ENCODE measurements around the gene IGSF3. TPM values are rescaled to one million over a fixed set of nuclear protein-coding genes. Genes with fewer than 3 reads are reported as not detected.

The IGSF3 gene
- total RNA-seq, 1 donor from 2014 or later = 29.4 TPM

GRCh38 chr1:116678732-116679090 is 11.2 kb upstream of the IGSF3 start:
- TF ChIP-seq, protein P1, sequence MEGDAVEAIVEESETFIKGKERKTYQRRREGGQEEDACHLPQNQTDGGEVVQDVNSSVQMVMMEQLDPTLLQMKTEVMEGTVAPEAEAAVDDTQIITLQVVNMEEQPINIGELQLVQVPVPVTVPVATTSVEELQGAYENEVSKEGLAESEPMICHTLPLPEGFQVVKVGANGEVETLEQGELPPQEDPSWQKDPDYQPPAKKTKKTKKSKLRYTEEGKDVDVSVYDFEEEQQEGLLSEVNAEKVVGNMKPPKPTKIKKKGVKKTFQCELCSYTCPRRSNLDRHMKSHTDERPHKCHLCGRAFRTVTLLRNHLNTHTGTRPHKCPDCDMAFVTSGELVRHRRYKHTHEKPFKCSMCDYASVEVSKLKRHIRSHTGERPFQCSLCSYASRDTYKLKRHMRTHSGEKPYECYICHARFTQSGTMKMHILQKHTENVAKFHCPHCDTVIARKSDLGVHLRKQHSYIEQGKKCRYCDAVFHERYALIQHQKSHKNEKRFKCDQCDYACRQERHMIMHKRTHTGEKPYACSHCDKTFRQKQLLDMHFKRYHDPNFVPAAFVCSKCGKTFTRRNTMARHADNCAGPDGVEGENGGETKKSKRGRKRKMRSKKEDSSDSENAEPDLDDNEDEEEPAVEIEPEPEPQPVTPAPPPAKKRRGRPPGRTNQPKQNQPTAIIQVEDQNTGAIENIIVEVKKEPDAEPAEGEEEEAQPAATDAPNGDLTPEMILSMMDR (IDR thresholded peaks at IDR 0.05; ENCODE audit: unreplicated experiment) = no peak
- no peak overlapping the region for H3K27ac Mint-ChIP-seq (ENCODE audit: unreplicated experiment)
- DNase-seq (ENCODE audit: low spot score) = no peak
- H3K4me1 Mint-ChIP-seq (ENCODE audit: unreplicated experiment) = no peaks in the 10 kb centered on the region
- no peak overlapping the region for H3K4me3 Mint-ChIP-seq (ENCODE audit: unreplicated experiment)
- no peaks in the 10 kb centered on the region for H3K36me3 Mint-ChIP-seq (ENCODE audit: low read depth, unreplicated experiment)
- no peaks in the 10 kb centered on the region for H3K27me3 Mint-ChIP-seq (ENCODE audit: unreplicated experiment)
- no peaks in the 10 kb centered on the region for H3K9me3 Mint-ChIP-seq (ENCODE audit: unreplicated experiment)

DNA sequence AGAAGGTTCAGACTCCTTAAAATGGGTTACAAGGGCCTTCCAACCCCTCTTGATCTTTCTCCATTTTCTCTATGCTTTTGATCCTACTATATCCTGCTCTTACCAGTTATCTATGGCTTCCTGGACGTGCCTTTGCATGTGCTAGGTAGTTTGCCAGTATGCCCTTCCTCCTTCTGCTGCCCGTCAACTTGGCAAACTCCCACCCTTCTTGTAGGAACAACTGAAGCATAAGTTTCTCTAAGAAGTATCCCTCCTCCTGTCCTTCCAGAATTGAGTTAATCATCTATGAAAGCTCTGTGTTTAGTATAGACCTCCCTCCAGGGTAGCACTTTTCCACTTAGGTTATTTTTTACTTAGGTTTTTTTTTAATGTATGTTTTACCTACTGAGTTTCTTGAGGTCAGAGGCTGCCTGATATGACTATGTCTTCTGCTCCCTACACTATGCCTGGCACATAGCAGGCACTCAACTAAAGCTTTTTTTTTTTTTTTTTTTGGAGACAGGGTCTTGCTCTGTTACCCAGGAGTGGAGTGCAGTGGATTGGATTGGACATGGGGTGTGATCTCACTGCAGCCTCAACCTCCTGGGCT is 10.0 kb upstream of the IGSF3 start:
- H3K9me3 Mint-ChIP-seq (ENCODE audit: unreplicated experiment) = no peaks in the 10 kb centered on the region
- no peaks in the 10 kb centered on the region for H3K4me1 Mint-ChIP-seq (ENCODE audit: unreplicated experiment)
- TF ChIP-seq, protein P1 (IDR thresholded peaks at IDR 0.05; ENCODE audit: unreplicated experiment) = no peak
- H3K4me3 Mint-ChIP-seq (ENCODE audit: unreplicated experiment) = no peak overlapping the region
- DNase-seq (ENCODE audit: low spot score) = no peak
- H3K36me3 Mint-ChIP-seq (ENCODE audit: low read depth, unreplicated experiment) = no peaks in the 10 kb centered on the region
- H3K27ac Mint-ChIP-seq (ENCODE audit: unreplicated experiment) = no peak overlapping the region
- no peaks in the 10 kb centered on the region for H3K27me3 Mint-ChIP-seq (ENCODE audit: unreplicated experiment)

GRCh38 chr1:116676291-116676690 is 8.8 kb upstream of the IGSF3 start:
- Mint-ChIP-seq H3K27me3 (ENCODE audit: unreplicated experiment) (no peaks in the 10 kb centered on the region), H3K9me3 (ENCODE audit: unreplicated experiment) (no peaks in the 10 kb centered on the region)

DNA sequence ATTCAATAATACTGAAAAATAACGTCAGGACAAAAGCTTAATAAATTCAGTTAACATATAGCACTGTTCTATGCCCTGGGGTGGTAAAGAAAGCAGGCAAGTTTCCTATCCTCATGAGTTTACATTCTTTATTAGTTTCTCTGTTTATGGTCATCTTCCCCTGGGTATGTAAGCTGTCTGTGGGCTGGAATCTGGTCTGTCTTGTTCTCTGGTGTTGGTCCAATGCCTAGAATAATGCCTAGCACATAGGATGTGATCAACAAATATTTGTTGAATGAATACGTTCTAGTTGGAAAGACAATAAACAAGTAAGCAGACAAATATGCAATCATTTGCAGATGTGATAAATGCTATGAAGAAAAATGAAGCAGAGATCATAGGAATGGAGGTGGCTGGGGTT is 7.2 kb upstream of the IGSF3 start:
- no peak overlapping the region for H3K4me3 Mint-ChIP-seq (ENCODE audit: unreplicated experiment)
- no peaks in the 10 kb centered on the region for H3K4me1 Mint-ChIP-seq (ENCODE audit: unreplicated experiment)
- TF ChIP-seq, protein P1 (IDR thresholded peaks at IDR 0.05; ENCODE audit: unreplicated experiment) = no peak
- no peaks in the 10 kb centered on the region for H3K36me3 Mint-ChIP-seq (ENCODE audit: low read depth, unreplicated experiment)
- H3K27ac Mint-ChIP-seq (ENCODE audit: unreplicated experiment) = no peak overlapping the region
- peaks cover 2% of the 10 kb centered on the region for H3K27me3 Mint-ChIP-seq (ENCODE audit: unreplicated experiment)
- no peaks in the 10 kb centered on the region for H3K9me3 Mint-ChIP-seq (ENCODE audit: unreplicated experiment)
- DNase-seq (ENCODE audit: low spot score) = no peak

More at GRCh38 chr1:116676291-116676690, 8.8 kb upstream of the IGSF3 start:
- no peak overlapping the region for H3K4me3 Mint-ChIP-seq (ENCODE audit: unreplicated experiment)
- no peak overlapping the region for H3K27ac Mint-ChIP-seq (ENCODE audit: unreplicated experiment)
- H3K36me3 Mint-ChIP-seq (ENCODE audit: low read depth, unreplicated experiment) = no peaks in the 10 kb centered on the region
- H3K4me1 Mint-ChIP-seq (ENCODE audit: unreplicated experiment) = no peaks in the 10 kb centered on the region
- TF ChIP-seq, protein P1 (IDR thresholded peaks at IDR 0.05; ENCODE audit: unreplicated experiment) = no peak
- DNase-seq (ENCODE audit: low spot score) = no peak

- TF ChIP-seq, protein P1 (IDR thresholded peaks at IDR 0.05; ENCODE audit: unreplicated experiment) = no peak
- Mint-ChIP-seq H3K36me3 (ENCODE audit: low read depth, unreplicated experiment) (no peaks in the 10 kb centered on the region), H3K4me3 (ENCODE audit: unreplicated experiment) (no peak overlapping the region), H3K9me3 (ENCODE audit: unreplicated experiment) (no peaks in the 10 kb centered on the region), H3K27me3 (ENCODE audit: unreplicated experiment) (peaks cover 4% of the 10 kb centered on the region), H3K27ac (ENCODE audit: unreplicated experiment) (no peak overlapping the region), H3K4me1 (ENCODE audit: unreplicated experiment) (no peaks in the 10 kb centered on the region)
- no peak for DNase-seq (ENCODE audit: low spot score)
These were observed 6.5 kb upstream of the IGSF3 start for GRCh38 chr1:116674011-116674531.

Measured in endothelial cell (in vitro differentiated cells).